Measurements from ENCODE around the gene SERTAD3. TPM values are rescaled to one million over a fixed set of nuclear protein-coding genes. Genes with fewer than 3 reads are reported as not detected.
"Not testable (repeated sequence)": the region's sequence is repeated elsewhere in the genome, so short reads cannot be mapped to it uniquely, and the experiment has no call there.

Gene SERTAD3
- total RNA-seq, 1 donor from 2014 or later, result 9.8 TPM

- DNase-seq, result no peak
Observed at GRCh38 chr19:40457953-40458596, 13.9 kb upstream of the SERTAD3 start.

DNA sequence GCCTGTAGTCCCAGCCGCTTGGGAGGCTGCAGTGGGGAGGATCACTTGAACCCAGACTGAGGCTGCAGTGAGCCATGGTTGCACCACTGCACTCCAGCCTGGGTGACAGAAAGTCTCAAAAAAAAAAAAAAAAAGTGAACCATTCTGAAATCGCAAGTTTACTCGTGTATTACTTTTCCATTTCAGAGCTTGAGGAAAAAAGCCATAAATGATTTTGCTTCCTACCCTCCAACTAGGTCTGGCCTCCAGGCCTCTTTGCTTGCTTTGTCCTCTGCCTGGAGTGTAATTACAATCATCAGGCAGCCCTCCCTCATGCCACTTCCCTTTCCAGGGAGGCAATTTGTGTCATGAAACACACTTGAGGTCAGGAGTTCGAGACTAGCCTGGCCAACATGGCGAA is 12.9 kb upstream of the SERTAD3 start:
- no peak for DNase-seq

GRCh38 chr19:40453943-40454342 is 9.8 kb upstream of the SERTAD3 start:
- not testable (repeated sequence) for DNase-seq

GRCh38 chr19:40453151-40453735 is 9.1 kb upstream of the SERTAD3 start:
- no peak for DNase-seq

- DNase-seq, result no peak
Observed at GRCh38 chr19:40452016-40452415, 7.9 kb upstream of the SERTAD3 start.

DNA sequence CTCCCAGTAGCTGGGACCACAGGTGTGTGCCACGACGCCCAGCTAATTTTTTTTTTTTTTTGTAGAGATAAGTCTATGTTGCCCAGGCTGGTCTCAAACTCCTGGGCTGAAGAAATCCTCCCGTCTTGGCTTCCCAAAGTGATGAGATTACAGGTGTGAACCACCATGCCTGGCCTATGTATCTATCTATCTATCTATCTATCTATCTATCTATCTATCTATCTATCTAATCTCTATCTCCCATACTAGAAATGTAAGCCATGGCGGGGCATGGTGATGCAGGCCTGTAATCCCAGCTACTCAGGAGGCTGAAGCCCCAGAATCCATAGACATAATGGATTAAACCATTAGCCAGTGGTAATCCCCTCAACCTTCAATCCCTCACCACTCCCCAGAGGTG is 6.5 kb upstream of the SERTAD3 start:
- DNase-seq, result no peak

DNA sequence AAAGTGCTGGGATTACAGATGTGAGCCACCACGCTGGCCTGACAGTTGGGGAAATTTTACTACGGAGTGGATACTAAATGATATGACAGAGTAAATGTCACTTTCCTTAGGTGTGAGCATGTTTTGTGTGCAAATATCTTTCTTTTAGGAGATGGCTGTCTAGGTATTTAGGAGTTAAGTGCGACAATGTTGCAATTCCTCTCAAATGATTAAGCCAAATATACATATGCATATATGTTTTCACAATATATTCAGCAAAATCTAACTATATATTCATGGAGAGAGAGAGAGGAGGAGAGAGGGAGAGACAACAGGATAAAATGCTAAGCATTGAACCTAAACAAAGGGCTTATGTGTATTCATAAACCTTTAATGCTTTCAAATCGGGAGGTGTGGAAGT is 5.4 kb upstream of the SERTAD3 start:
- no peak for DNase-seq

DNA sequence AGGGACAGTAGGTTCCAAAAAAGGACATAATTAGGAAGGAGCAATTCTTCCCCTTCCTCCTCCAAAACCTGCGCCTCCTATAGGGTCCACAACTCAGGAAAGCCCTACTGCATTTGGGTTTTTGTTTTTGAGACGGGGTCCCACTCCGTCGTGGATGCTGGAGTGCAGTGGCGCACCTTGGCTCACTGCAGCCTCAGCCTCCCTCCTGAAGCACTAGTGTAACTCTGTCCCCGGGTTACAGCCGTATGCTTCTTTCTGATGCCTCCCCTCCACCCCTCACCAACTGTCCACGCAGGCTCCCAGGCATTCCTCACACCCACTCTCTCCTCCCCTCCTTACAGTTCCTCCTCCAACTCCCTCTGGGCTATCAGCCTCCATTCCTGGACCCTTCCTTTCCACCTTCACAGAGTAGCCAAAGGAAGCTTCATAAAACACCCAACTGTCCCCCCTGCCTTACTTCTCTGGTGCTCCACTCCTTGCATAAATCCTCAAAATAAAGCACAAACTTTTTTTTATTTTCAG is 2.2 kb upstream of the SERTAD3 start:
- no peak for DNase-seq

DNA sequence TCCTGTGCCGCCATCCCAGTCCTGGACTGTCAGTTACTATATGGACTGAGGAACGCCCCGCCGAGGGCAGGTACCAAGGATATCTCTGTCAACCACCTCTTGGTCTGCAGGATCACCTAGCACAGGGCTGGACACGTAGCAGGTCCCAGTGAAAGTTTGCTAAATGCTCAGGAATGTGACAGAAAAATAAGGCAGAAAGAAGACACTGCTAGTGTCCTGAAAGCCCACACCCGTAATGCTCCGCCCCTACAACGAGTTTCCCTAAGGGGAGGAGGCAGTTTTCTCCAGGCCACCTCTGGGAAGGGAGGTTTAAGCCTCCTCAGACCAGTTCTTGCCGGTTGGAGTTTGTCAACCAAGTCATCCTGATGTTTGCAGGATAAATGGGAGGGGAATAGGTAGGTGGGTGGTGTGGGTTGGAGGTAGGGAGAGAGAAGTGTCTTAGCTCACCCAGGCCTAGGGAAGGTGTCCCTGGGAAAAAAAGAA is 1.7 kb upstream of the SERTAD3 start:
- DNase-seq, result no peak

GRCh38 chr19:40444825-40445312 is 734 bp upstream of the SERTAD3 start:
- DNase-seq, result no peak

GRCh38 chr19:40443131-40443999 is 770 bp downstream of the SERTAD3 start:
- DNase-seq, result peak; percentile 98

DNA sequence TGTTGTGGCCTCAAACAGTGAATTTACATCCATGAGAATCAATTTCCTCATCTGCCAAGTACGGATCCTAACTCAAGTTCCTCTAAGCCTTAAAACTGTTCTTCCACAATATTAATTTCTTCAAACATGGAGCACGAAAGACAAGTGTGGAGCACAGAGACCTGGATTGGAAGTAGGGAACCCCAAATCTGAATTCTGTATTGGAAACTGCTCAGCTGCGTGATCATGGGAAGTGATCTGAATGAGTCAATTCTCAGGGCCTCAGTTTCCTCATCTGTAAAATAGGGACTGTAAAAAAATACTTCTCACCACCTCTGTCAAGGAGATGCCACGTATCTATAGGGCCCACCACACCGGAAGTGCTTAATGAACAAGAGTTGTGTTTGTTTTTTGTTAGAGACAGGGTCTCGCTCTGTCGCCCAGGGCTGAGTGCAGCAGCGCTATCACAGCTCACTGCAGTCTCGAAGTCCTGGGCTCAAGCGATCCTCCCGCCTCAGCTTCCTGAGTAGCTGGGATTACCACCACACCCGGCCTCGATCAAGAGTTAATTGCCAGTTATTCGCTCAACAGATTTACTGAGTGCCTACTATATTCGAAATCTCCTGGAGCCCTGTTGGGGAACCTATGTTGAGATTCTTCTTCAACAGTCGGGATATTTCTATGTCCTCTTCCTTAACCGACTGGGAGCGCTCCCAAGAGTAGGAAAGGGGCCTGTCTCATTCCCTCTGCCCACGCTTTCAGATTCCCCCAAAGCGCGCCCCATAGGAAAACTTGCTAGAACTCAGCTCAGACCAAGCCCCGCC is 1.6 kb downstream of the SERTAD3 start:
- DNase-seq, result no peak

- no peak for DNase-seq
Observed at GRCh38 chr19:40441719-40442253, 2.3 kb downstream of the SERTAD3 start.

GRCh38 chr19:40438284-40438683 is 5.9 kb downstream of the SERTAD3 start:
- no peak for DNase-seq

- DNase-seq, result peak; percentile 66
Observed at GRCh38 chr19:40433391-40434216, 10.5 kb downstream of the SERTAD3 start.

- not testable (repeated sequence) for DNase-seq
Observed at GRCh38 chr19:40432760-40433159, 11.4 kb downstream of the SERTAD3 start.

GRCh38 chr19:40431698-40432097 is 12.4 kb downstream of the SERTAD3 start:
- no peak for DNase-seq

GRCh38 chr19:40430242-40430641 is 13.9 kb downstream of the SERTAD3 start:
- not testable (repeated sequence) for DNase-seq

DNA sequence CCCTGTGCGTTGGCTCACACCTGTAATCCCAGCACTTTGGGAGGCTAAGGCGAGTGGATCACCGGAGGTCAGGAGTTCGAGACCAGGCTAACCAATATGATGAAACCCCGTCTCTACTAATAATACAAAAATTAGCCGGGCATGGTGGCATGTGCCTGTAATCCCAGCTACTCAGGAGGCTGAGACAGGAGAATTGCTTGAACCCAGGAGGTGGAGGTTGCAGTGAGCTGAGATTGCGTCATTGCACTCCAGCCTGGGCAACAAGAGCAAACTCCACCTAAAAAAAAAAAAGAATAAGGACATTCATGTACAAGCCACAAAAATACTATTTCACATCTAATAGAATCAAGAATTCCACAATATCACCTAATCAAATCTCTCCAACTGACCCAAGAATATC is 15.9 kb downstream of the SERTAD3 start:
- not testable (repeated sequence) for DNase-seq

DNA sequence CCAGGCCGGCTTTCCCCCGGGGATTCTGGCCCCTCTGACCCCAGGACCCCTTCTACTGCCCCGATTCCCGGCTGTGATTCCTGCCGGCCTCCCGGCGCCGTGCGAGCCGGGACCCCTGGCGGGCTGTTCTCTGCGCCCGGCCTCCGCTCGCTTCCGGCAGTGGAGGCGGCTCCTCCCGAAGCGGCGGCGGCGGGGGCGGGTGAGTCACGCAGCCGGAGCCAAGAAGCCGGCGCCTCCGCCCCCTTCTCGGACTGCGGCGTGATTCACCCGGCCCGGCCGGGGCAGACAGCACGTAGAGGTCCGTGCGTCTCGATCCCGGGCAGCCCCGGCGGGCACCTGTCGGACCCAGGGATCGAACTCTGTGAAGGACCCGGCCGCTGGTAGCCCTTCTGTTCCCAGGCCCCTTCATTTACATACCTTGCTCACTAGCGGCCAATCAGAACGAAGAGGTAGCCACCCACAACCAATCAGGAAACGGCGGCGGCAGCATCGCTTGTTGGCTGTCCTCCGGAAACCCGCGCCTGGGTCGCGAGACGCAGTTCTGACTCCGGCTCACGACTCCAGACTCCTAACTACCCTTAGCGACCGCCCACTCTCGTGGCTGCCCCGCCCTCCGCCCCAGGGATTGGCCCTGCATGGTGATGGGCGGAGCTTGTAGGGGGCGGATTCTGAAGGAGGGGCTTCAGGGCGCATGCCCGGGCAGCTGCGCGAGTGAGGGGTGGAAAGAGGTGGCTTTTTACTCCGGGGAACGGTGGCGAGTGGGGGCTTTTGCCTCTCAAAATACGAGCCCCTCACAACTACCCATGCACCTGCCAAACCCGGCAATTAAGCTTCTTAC is 18.5 kb downstream of the SERTAD3 start, which contains the start of gene SERTAD1:
Gene SERTAD1 (minus strand): TSS at position 543 of the 838 bp plus-strand sequence. CDS start 2,446 bp downstream, outside the sequence.
- DNase-seq, result peak; percentile 100

Data from occipital lobe (tissue), 2 donors.